Lung (tissue), 12 donors: Measurements from ENCODE around the gene PTTG1IP. TPM values are rescaled to one million over a fixed set of nuclear protein-coding genes. Genes with fewer than 3 reads are reported as not detected.
A peak's percentile ranks its signal among the peaks of the same experiment; 100 is the strongest.

ENCODE experiments used
- ATAC-seq: fragments of 200-7000 bp; cut with Tn5 transposase; one replicate; pipeline ENCODE4 v1.9.1; 2020; ENCODE audit warnings: moderate number of reproducible peaks; ENCODE audit not compliant: insufficient read depth, low FRiP score
- DNase-seq, 3 donors: peaks; one replicate each; pipeline ENCODE4 v3.0.0-alpha.2; 2013 to 2017
- H3K27ac ChIP-seq, 2 donors: one replicate each; pipeline ENCODE4 v1.5.1; 2013; ENCODE audit warnings: mild to moderate bottlenecking in 2 of 2, moderate library complexity in 2 of 2, control low read depth in 1 of 2, inconsistent platforms in 1 of 2, low read depth in 1 of 2, low read length in 1 of 2
- H3K27me3 ChIP-seq, 3 donors: one replicate each; pipeline ENCODE4 v1.5.1; 2013; ENCODE audit warnings: low read length in 2 of 3; ENCODE audit not compliant: control insufficient read depth in 3 of 3, insufficient read depth in 3 of 3
- H3K36me3 ChIP-seq, 4 donors: one replicate each; pipeline ENCODE4 v1.5.1; 2013; ENCODE audit warnings: low read length in 4 of 4, mild to moderate bottlenecking in 1 of 4, moderate library complexity in 1 of 4; ENCODE audit not compliant: control insufficient read depth in 4 of 4, insufficient read depth in 4 of 4
- H3K4me1 ChIP-seq, 5 donors: one replicate each; pipeline ENCODE4 v1.5.1; 2013; ENCODE audit warnings: low read length in 5 of 5, mild to moderate bottlenecking in 2 of 5, moderate library complexity in 1 of 5; ENCODE audit not compliant: control insufficient read depth in 5 of 5, insufficient read depth in 5 of 5
- H3K4me3 ChIP-seq: one replicate; pipeline ENCODE4 v1.5.1; 2013; ENCODE audit warnings: mild to moderate bottlenecking, control low read depth, moderate library complexity
- H3K9ac ChIP-seq, 2 donors: one replicate each; pipeline ENCODE4 v1.5.1; 2013; ENCODE audit warnings: low read length in 2 of 2, control low read depth in 1 of 2; ENCODE audit not compliant: insufficient read depth in 1 of 2
- H3K9me3 ChIP-seq, 4 donors: one replicate each; pipeline ENCODE4 v1.5.1; 2013; ENCODE audit warnings: low read length in 3 of 4, mild to moderate bottlenecking in 1 of 4, moderate library complexity in 1 of 4; ENCODE audit not compliant: control insufficient read depth in 4 of 4, insufficient read depth in 3 of 4
- CTCF ChIP-seq: IDR thresholded peaks from 2 replicates; pipeline ENCODE4 v1.5.1; 2012; ENCODE audit warnings: mild to moderate bottlenecking; ENCODE audit errors: control extremely low read depth, extremely low read depth
- WGBS, 2 donors: extraction: QIAGEN DNeasy Blood & Tissue Kit; methylation state at CpG; one replicate each; pipeline ENCODE4 v1.1.7; 2013; 5-methylcytosine and 5-hydroxymethylcytosine counted together
- polyA plus RNA-seq, 2 donors: library from polyadenylated mRNA; stranded (reverse); fragments of 200-250 nt; gene quantifications; one replicate each; pipeline ENCODE4 v1.2.1, GENCODE V29; 2013
- total RNA-seq, 2 donors: library from RNA; depleted of rRNA in 1 of 2; stranded (reverse); fragments of >200 nt in 1 of 2; gene quantifications; one replicate each; pipeline ENCODE4 v1.2.1, GENCODE V29; 2014 to 2021
- donor health status: control.
- donor health status: control.
- donor health status: Bipolar disorder and iron deficiency.
- donor health status: healthy.
- donor health status: DM: yes; HTN: yes; CAD: no.

The PTTG1IP gene
- total and polyA plus RNA-seq, 4 donors, result 139 to 247 (median 226) TPM

- peaks cover 0 to 3% (median 0%) of the 10 kb centered on the region in 4 donors for H3K9me3 ChIP-seq
- H3K27me3 ChIP-seq, result peaks cover 0 to 22% (median 16%) of the 10 kb centered on the region in 3 donors
- peaks cover 0 to 11% (median 3%) of the 10 kb centered on the region in 5 donors for H3K4me1 ChIP-seq
- WGBS, 2 donors, result 43 to 55% methylated on average over 28 of the region's 28 CpGs
- H3K36me3 ChIP-seq, result no peaks in the 10 kb centered on the region
- peak overlapping the region in 1 of 2 donors; percentile 15 for H3K27ac ChIP-seq
- no peak for DNase-seq
- no peak for TF ChIP-seq CTCF
- H3K9ac ChIP-seq, result no peak overlapping the region
- peak overlapping the region; percentile 20 for H3K4me3 ChIP-seq
- ATAC-seq, result peak; percentile 13
Observed at GRCh38 chr21:44919913-44920693, 46.6 kb upstream of the PTTG1IP start.

GRCh38 chr21:44919111-44919912 is 45.8 kb upstream of the PTTG1IP start:
- DNase-seq (no peak), ATAC-seq (no peak)
- peaks cover 0 to 3% (median 0%) of the 10 kb centered on the region in 4 donors for H3K9me3 ChIP-seq
- peaks cover 0 to 11% (median 3%) of the 10 kb centered on the region in 5 donors for H3K4me1 ChIP-seq
- H3K4me3 ChIP-seq, result peak overlapping the region; percentile 20
- peaks cover 0 to 21% (median 15%) of the 10 kb centered on the region in 3 donors for H3K27me3 ChIP-seq
- WGBS, 2 donors, result 28 to 35% methylated on average over 22 of the region's 26 CpGs
- TF ChIP-seq CTCF, result no peak
- no peak overlapping the region for H3K9ac ChIP-seq
- no peak overlapping the region for H3K27ac ChIP-seq
- no peaks in the 10 kb centered on the region for H3K36me3 ChIP-seq

GRCh38 chr21:44918581-44919033 is 45.1 kb upstream of the PTTG1IP start:
- no peaks in the 10 kb centered on the region for H3K36me3 ChIP-seq
- peaks cover 0 to 3% (median 0%) of the 10 kb centered on the region in 4 donors for H3K9me3 ChIP-seq
- peaks cover 0 to 11% (median 3%) of the 10 kb centered on the region in 5 donors for H3K4me1 ChIP-seq
- no peak overlapping the region for H3K27ac ChIP-seq
- H3K27me3 ChIP-seq, result peaks cover 0 to 19% (median 15%) of the 10 kb centered on the region in 3 donors
- H3K9ac ChIP-seq, result no peak overlapping the region
- H3K4me3 ChIP-seq, result no peak overlapping the region
- TF ChIP-seq CTCF, result no peak
- 51 to 53% methylated on average over 13 of the region's 13 CpGs for WGBS, 2 donors
- no peak for ATAC-seq
- no peak for DNase-seq
